CD4-positive, alpha-beta T cell treated with Interleukin-15 for 4 hours (primary cell): ENCODE measurements around the gene FMNL2.

Experiments
- DNase-seq: peaks from one replicate; pipeline ENCODE4 v3.0.0-alpha.2; 2020; ENCODE audit warnings: low spot score

FMNL2 gene

GRCh38 chr2:152584301-152584700, 249.3 kb downstream of the FMNL2 start:
- DNase-seq = no peak

DNA sequence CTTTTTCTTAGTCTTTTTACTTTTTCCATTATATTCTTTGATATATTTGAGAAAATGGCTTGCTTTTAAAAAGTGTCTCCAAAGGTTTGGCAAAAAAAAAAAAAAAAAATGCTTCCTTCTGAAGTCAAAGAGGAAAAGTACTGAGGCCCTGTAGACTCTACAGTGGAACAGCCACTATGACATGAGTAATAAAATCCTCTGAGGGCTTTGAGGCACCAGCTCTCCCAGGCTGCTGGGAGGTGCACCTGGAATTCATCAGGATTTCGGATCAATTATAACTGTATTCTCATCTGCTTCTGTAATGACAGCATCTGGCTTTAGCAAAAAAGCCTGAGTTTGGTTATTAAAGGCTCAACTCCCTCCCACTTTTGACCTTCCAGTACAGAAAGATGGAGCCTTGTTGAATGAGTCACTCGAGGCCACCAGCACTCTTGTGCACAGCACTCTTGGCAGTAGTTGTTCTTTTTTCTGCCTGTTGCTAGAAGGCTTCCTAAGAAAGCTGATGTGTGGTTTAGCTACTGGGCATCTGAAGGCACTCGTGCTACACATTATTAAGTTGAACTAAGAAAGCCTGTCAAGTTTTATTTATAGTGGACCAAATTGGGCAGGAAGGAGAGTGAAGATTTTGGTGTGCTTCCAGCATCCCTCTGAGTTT, 251.0 kb downstream of the FMNL2 start:
- DNase-seq = no peak

- no peak for DNase-seq
These were observed 252.4 kb downstream of the FMNL2 start for GRCh38 chr2:152587187-152587947.

DNA sequence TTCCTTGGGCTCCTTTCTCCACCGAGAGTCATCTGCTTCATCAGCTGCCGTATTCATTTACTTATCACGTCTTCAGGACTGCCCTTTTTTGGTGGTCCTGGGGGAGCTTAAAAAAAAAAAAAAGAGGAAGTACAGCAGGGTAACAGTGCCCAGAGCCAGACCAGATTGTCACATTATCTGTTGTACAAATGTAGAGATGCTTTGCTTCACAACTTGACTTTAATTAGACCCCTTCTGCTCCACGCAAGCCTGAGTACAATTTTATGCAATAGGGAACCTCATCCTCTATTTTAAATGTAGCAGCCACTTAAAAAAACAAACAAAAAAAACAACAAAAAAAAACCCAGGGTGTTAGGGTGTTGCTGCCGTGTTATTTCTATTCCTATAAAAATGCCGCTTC, 254.0 kb downstream of the FMNL2 start:
- DNase-seq = no peak

DNA sequence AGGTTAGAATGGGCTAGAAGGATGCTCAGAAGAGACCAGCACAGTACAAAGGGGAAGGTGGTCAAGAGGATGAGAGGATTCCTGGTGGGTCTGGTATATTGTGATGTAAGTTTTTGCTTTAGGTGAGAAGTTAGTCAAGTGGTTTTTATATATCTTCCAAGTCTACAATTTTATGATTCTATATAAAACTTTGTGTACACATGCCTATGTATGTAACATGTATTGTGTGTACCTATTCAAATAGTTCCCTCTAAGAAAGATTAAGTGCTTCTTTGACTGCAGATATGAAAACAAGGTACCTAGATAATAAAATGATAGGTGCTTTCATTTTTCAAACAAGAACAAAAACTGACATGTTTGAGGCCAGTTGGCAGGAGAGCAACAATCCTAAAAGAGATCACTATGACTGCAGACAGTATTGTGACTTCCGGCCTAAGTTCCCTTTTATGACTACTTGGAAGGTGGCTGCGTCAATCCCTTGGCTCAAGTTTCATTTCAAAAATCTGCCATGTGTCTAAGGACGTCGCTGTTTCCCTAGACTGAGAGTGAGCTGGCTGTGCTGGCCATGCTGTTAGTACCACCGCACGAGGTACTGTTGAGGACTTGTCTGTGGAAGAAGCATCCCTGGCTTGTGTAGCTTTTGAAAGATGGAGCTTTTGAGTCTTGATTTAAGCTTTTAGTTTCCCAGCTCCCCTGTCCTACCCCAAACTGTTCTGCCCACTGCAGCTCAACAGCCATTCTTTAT, 259.2 kb downstream of the FMNL2 start:
- DNase-seq = no peak

DNA sequence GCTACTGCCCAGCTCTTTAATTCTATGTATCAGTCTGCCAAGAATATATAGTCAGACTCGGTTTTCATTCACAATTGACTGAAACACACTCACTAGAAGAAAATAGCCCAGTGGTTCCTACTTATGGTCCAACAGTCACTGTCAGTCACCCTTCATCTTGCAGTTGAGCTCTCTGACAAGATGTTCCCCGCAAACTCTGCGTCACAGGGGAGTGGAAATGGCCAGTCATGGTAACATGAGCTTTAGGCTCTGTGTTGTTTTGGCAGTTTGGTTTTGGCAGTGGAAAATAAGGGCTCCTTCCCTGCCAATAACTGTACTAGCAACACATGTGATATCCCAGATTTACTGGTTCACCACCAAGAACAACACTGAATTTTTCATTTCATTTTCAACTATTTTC, 259.8 kb downstream of the FMNL2 start:
- no peak for DNase-seq

- no peak for DNase-seq
These were observed 264.2 kb downstream of the FMNL2 start for GRCh38 chr2:152598975-152599759.

DNA sequence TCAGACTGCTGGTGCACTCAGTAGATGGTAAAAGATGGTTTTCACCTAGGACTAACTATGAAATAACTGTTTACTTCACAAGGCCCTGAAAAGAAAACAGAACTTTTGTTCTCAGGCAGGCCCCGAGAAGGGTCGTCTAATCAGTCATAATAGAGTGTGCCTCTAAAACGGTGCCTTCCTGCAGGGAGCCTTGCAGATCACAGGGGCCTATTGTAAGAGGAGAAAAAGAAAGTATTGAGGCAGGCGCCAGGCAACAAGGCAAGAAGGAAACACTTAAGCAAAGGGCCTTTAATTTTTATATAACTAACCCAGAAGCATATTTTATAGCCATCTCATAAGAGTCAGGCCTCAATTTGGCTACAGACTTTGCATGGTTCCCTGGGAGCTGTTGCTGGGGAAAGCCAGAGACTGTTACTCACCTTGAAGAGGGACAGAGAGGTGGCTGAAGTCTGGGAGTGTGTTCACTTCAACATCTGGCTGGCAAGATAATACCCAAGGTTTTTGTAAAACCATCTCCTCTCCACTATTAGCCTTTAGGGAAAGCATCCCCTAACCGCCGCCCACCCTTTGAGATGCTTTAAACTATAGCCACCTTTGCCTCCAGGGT, 265.2 kb downstream of the FMNL2 start:
- DNase-seq = no peak

- DNase-seq = no peak
These were observed 265.7 kb downstream of the FMNL2 start for GRCh38 chr2:152600697-152601096.

DNA sequence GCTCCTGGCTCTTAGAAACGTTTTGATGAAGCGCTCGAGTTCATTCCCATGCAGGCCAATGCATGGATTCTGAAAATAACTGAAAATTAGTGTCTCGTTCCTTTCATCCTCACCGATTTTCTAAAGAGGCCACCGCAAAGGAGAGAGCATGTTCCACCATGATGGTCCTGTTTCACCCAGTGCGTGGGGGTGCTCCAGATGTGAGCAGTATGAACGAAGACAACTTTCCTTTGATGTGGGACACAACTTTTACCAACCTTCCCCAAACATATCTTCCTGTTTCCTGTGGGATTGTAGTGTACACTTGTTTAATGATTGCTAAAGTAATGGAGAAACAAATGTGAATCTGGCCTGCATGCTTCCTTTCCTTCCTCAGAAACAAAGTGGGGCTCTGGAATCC, 267.8 kb downstream of the FMNL2 start:
- DNase-seq = no peak

- DNase-seq = no peak
These were observed 268.2 kb downstream of the FMNL2 start for GRCh38 chr2:152603166-152603565.

GRCh38 chr2:152606081-152606480, 271.1 kb downstream of the FMNL2 start:
- DNase-seq = no peak

GRCh38 chr2:152606941-152607340, 272.0 kb downstream of the FMNL2 start:
- no peak for DNase-seq

GRCh38 chr2:152607793-152608300, 272.9 kb downstream of the FMNL2 start:
- no peak for DNase-seq

DNA sequence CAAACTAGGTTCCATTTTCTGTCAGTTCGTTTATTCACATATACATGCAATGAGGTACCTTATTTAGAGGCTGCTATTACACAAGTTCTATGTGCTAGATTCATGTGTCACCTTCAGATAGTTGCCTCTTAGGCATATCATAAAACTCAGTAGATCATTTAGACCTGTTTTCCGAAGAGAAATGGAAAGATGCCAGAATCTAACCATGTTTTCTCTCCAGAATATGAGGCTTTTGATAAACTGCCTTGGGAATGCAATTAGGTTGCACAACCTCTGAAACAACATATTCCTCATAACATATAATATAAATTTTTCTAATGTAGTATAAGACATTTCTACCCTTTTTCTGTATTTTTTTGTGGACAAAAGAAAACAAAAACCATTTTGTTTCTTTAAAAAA, 274.2 kb downstream of the FMNL2 start:
- no peak for DNase-seq

DNA sequence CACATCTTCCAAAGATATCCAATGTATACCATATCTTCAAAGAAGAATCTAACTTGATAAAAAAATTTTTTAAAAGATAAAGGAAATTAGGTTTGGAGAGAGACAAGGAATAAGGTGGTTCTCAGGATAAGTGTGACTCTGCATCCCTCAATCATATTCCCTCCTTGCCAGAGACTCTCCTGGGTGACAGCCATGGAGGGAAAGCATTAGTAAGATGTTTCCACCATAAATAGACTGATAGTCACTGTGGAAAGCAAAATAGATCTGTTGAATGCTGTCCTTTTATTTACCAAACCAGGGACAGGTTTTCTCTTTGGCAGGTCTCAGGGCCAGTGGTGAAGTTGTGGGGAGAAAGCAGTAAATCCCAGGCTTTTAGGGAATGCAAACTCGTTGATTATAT, 274.7 kb downstream of the FMNL2 start:
- no peak for DNase-seq

GRCh38 chr2:152611458-152612231, 276.7 kb downstream of the FMNL2 start:
- peak; percentile 4 for DNase-seq

DNA sequence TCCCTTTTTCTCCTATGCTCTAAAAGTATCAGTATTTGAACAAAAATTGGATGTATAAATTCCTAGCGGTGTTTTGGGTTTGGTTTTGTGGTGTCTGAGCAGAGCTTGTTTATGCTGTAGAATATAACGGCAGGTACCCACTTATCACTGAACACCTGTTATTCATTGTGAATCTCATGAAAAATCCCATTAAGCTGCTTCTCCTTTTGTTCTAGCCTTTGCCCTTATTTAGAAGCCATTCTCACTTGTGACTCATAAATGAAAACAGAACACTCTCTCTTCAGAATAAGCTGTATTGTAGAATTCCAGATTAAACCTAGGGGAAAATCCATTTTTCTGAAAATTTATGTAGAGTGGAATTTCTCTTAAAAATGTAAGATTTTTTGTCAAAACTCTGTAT, 278.3 kb downstream of the FMNL2 start:
- DNase-seq = no peak

DNA sequence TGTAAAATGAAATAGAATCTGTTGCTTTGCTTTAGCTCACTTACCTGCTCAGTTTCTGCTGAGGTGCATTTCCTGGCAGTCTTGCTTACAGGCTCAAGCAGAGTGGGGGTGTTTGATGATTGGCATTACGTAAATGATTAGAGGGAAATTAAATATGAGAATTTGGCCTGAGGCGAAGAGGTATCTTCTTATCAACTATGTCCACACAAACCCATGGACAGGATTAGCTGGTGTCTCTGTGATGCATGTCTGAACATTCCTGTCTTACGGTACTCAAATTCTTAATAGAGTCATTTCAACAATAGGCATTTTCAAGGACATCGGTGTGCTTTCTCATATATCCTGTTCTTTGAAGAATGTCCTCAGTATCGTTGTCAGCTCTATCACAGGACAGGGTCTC, 280.2 kb downstream of the FMNL2 start:
- DNase-seq = no peak

GRCh38 chr2:152617456-152618192, 282.6 kb downstream of the FMNL2 start:
- DNase-seq = no peak
